ENCODE data around the gene ARHGAP26. TPM values are rescaled to one million over a fixed set of nuclear protein-coding genes. Genes with fewer than 3 reads are reported as not detected.

ARHGAP26 gene
- total and polyA plus RNA-seq, 2 of the 4 experiments (the other 2 are of a cell fraction) = 0.54 to 0.56 TPM

- TF ChIP-seq MXI1 (IDR thresholded peaks at IDR 0.05; ENCODE audit: borderline replicate concordance, low read depth, low read length) = no peak
These were observed 51.7 kb downstream of the ARHGAP26 start (continued) for GRCh38 chr5:142821733-142822487.

- TF ChIP-seq ELK1 (IDR thresholded peaks at IDR 0.05; ENCODE audit: borderline replicate concordance, low read depth, low read length) = no peak
- no peak for TF ChIP-seq RFX5 (IDR thresholded peaks at IDR 0.05; ENCODE audit: low read depth, low read length)
- no peak for TF ChIP-seq USF2 (IDR thresholded peaks at IDR 0.05; ENCODE audit: low read depth, low read length)
- TF ChIP-seq CEBPB (IDR thresholded peaks at IDR 0.05; ENCODE audit: low read depth, low read length) = no peak
- no peak for TF ChIP-seq FOS (IDR thresholded peaks at IDR 0.05; ENCODE audit: low read depth, low read length)
- no peak for TF ChIP-seq CTCF (conservative IDR thresholded peaks at IDR 0.05; ENCODE audit: low read depth, low read length)
- Histone ChIP-seq H2AK9ac (replicated peaks; ENCODE audit: low read depth, low read length, poor library complexity) (no peak overlapping the region), H3K27ac (ENCODE audit: insufficient read depth, low read length) (no peak overlapping the region), H2BK120ac (ENCODE audit: low read depth, low read length) (peak overlapping the region; percentile 1; the same call in 1 of the 2 replicates), H2BK15ac (ENCODE audit: low read depth, low read length) (peak overlapping the region; percentile 48; the same call in 1 of the 3 replicates), H3K14ac (replicated peaks; ENCODE audit: low read depth, low read length) (no peak overlapping the region), H3K23ac (ENCODE audit: low read depth, low read length) (no peak overlapping the region), H4K8ac (ENCODE audit: low read depth in 2 of 2, low read length in 2 of 2) (no peak overlapping the region), H4K91ac (ENCODE audit: insufficient read depth, low read depth, low read length) (no peak overlapping the region), H2BK5ac (ENCODE audit: low read depth, low read length, poor library complexity, severe bottlenecking) (no peak overlapping the region), H3K56ac (ENCODE audit: extremely low read depth, insufficient read depth, low read length) (no peak overlapping the region), H3K9me1 (ENCODE audit: insufficient read depth, low read length) (peaks cover 22% of the 10 kb centered on the region), H3K4me2 (ENCODE audit: low read depth, low read length) (no peak overlapping the region), H3K9ac (ENCODE audit: low read depth, low read length) (no peak overlapping the region), H2BK20ac (ENCODE audit: low read depth, low read length) (0 out of 2 replicates have a peak overlapping the region, but pooled peaks have one; percentile 63), H3K18ac (ENCODE audit: low read depth, low read length) (no peak overlapping the region), H3K4me1 (ENCODE audit: control insufficient read depth, insufficient read depth, low read length) (peaks cover 25% of the 10 kb centered on the region), H4K20me1 (ENCODE audit: insufficient read depth, low read length) (no peaks in the 10 kb centered on the region), H3K36me3 (ENCODE audit: control insufficient read depth, insufficient read depth, low read length) (no peaks in the 10 kb centered on the region), H2AK5ac (ENCODE audit: low read depth, low read length) (peak overlapping the region; percentile 13; the same call in 1 of the 2 replicates), H3K27me3 (ENCODE audit: control insufficient read depth, insufficient read depth, low read length) (no peaks in the 10 kb centered on the region), H4K5ac (ENCODE audit: low read depth, low read length) (no peak overlapping the region), H2AFZ (replicated peaks; ENCODE audit: low read length, poor library complexity) (no peak overlapping the region), H3K4me3 (ENCODE audit: insufficient read depth, low read depth, low read length) (no peak overlapping the region), H3K79me1 (ENCODE audit: low read depth in 1 of 2, low read length in 2 of 2) (peaks cover 0 to 5% of the 10 kb centered on the region in 2 experiments; a peak in 1 of 4 replicates), H3K9me3 (ENCODE audit: control insufficient read depth, insufficient read depth, low read length) (no peaks in the 10 kb centered on the region), H3K4ac (ENCODE audit: low read depth, low read length) (0 out of 2 replicates have a peak overlapping the region, but pooled peaks have one; percentile 1)
- CTCF ChIA-PET = interaction anchor here (1.7 kb wide), 1 partner anchor 110 kb away, joined by 7 read pairs; no protein-coding TSS in a partner anchor
- POLR2A ChIA-PET (ENCODE audit: unreplicated experiment) = no interaction called here
- in situ Hi-C loops (cut with MboI; ENCODE audit: low sequenced_read_pairs) (no loop called here), intact Hi-C loops (cut with micrococcal nuclease) (no loop called here), dilution Hi-C loops (cut with HindIII; ENCODE audit: low sequenced_read_pairs, unreplicated experiment) (no loop called here)
- no TSS peak for BruUV-seq (replicated peaks)
- WGBS, 2 experiments (ENCODE audit: extremely low coverage in 2 of 2, insufficient read length in 1 of 2) = no CpG with 5 or more reads among the region's 2 CpGs
- DNase-seq = no peak
- ATAC-seq (ENCODE audit: low read depth) = no peak
These were observed 52.9 kb downstream of the ARHGAP26 start for GRCh38 chr5:142823126-142823525.
